Skeletal muscle tissue (tissue), 4 donors: ENCODE results near the gene TMEM53. TPM values are rescaled to one million over a fixed set of nuclear protein-coding genes. Genes with fewer than 3 reads are reported as not detected.

Source experiments
- H3K27ac ChIP-seq: one replicate; pipeline ENCODE4 v1.7.0; 2013; ENCODE audit warnings: mild to moderate bottlenecking, low read depth, low read length, inconsistent platforms
- H3K27me3 ChIP-seq, 3 donors: one replicate each; pipeline ENCODE4 v1.7.0; 2013; ENCODE audit warnings: low read length in 3 of 3; ENCODE audit not compliant: control insufficient read depth in 3 of 3, insufficient read depth in 3 of 3
- H3K36me3 ChIP-seq, 3 donors: one replicate each; pipeline ENCODE4 v1.7.0; 2013; ENCODE audit warnings: low read length in 3 of 3; ENCODE audit not compliant: control insufficient read depth in 3 of 3, insufficient read depth in 3 of 3
- H3K4me1 ChIP-seq, 3 donors: one replicate each; pipeline ENCODE4 v1.7.0; 2013; ENCODE audit warnings: low read length in 3 of 3, mild to moderate bottlenecking in 3 of 3; ENCODE audit not compliant: control insufficient read depth in 3 of 3, insufficient read depth in 3 of 3
- H3K4me3 ChIP-seq, 3 donors: one replicate each; pipeline ENCODE4 v1.7.0; 2013; ENCODE audit warnings: low read length in 3 of 3
- H3K9ac ChIP-seq, 3 donors: one replicate each; pipeline ENCODE4 v1.7.0; 2013; ENCODE audit warnings: low read length in 3 of 3, mild to moderate bottlenecking in 3 of 3, moderate library complexity in 2 of 3, low read depth in 1 of 3
- H3K9me3 ChIP-seq, 3 donors: one replicate each; pipeline ENCODE4 v1.7.0; 2013; ENCODE audit warnings: low read length in 3 of 3; ENCODE audit not compliant: control insufficient read depth in 3 of 3
- total RNA-seq: library from RNA; depleted of rRNA; stranded (reverse); fragments of >200 nt; gene quantifications from one replicate; pipeline ENCODE4 v1.2.3, GENCODE V29; 2014
- donor health status: Osteomylitis.

Gene TMEM53
- total RNA-seq, 1 donor from 2014 or later: 3.1 TPM

- H3K4me1 ChIP-seq: peaks cover 90 to 100% (median 96%) of the 10 kb centered on the region in 3 donors
- peaks cover 31 to 60% (median 47%) of the 10 kb centered on the region in 3 donors for H3K36me3 ChIP-seq
- peak overlapping the region; percentile 84 for H3K27ac ChIP-seq
- H3K9me3 ChIP-seq: no peaks in the 10 kb centered on the region
- H3K27me3 ChIP-seq: no peaks in the 10 kb centered on the region
- H3K9ac ChIP-seq: peak overlapping the region in 1 of 3 donors; percentile 33
- no peak overlapping the region for H3K4me3 ChIP-seq
Observed at GRCh38 chr1:44641126-44642102, 32.9 kb downstream of the TMEM53 start.

GRCh38 chr1:44640200-44640853 is 34.0 kb downstream of the TMEM53 start:
- Histone ChIP-seq H3K36me3 (peaks cover 42 to 71% (median 54%) of the 10 kb centered on the region in 3 donors), H3K9ac (peak overlapping the region in 1 of 3 donors; percentile 45), H3K27ac (peak overlapping the region; percentile 84), H3K4me1 (peaks cover 91 to 100% (median 96%) of the 10 kb centered on the region in 3 donors), H3K9me3 (no peaks in the 10 kb centered on the region), H3K4me3 (peak overlapping the region in 1 of 3 donors; percentile 29), H3K27me3 (no peaks in the 10 kb centered on the region)

- H3K27ac ChIP-seq: peak overlapping the region; percentile 59
Observed at GRCh38 chr1:44637702-44638411, 36.4 kb downstream of the TMEM53 start.

GRCh38 chr1:44636688-44637598 is 37.3 kb downstream of the TMEM53 start:
- peaks cover 81 to 96% (median 83%) of the 10 kb centered on the region in 3 donors for H3K4me1 ChIP-seq
- H3K36me3 ChIP-seq: peaks cover 43 to 63% (median 45%) of the 10 kb centered on the region in 3 donors
- H3K4me3 ChIP-seq: no peak overlapping the region
- no peaks in the 10 kb centered on the region for H3K9me3 ChIP-seq
- peak overlapping the region; percentile 59 for H3K27ac ChIP-seq
- H3K27me3 ChIP-seq: no peaks in the 10 kb centered on the region
- H3K9ac ChIP-seq: peak overlapping the region in 2 of 3 donors; percentile 35 to 64

More at GRCh38 chr1:44637702-44638411, 36.4 kb downstream of the TMEM53 start:
- no peak overlapping the region for H3K4me3 ChIP-seq
- peak overlapping the region in 2 of 3 donors; percentile 5 to 66 for H3K9ac ChIP-seq
- H3K27me3 ChIP-seq: no peaks in the 10 kb centered on the region
- H3K36me3 ChIP-seq: peaks cover 43 to 71% (median 46%) of the 10 kb centered on the region in 3 donors
- H3K4me1 ChIP-seq: peaks cover 86 to 100% (median 87%) of the 10 kb centered on the region in 3 donors
- H3K9me3 ChIP-seq: no peaks in the 10 kb centered on the region

GRCh38 chr1:44636083-44636687 is 38.1 kb downstream of the TMEM53 start:
- Histone ChIP-seq H3K4me1 (peaks cover 76 to 92% (median 79%) of the 10 kb centered on the region in 3 donors), H3K4me3 (peak overlapping the region in 1 of 3 donors; percentile 41), H3K9me3 (no peaks in the 10 kb centered on the region), H3K9ac (peak overlapping the region in 1 of 3 donors; percentile 50), H3K27me3 (no peaks in the 10 kb centered on the region), H3K36me3 (peaks cover 41 to 60% (median 43%) of the 10 kb centered on the region in 3 donors), H3K27ac (peak overlapping the region; percentile 59)

GRCh38 chr1:44635439-44635838 is 38.8 kb downstream of the TMEM53 start:
- Histone ChIP-seq H3K4me1 (peaks cover 72 to 88% (median 75%) of the 10 kb centered on the region in 3 donors), H3K9me3 (no peaks in the 10 kb centered on the region), H3K9ac (peak overlapping the region in 1 of 3 donors; percentile 17), H3K4me3 (no peak overlapping the region), H3K27me3 (no peaks in the 10 kb centered on the region), H3K27ac (no peak overlapping the region), H3K36me3 (peaks cover 36 to 57% (median 40%) of the 10 kb centered on the region in 3 donors)

- Histone ChIP-seq H3K36me3 (peaks cover 33 to 52% (median 35%) of the 10 kb centered on the region in 3 donors), H3K27me3 (no peaks in the 10 kb centered on the region)
Observed at GRCh38 chr1:44634606-44635189, 39.6 kb downstream of the TMEM53 start.

GRCh38 chr1:44632598-44632997 is 41.7 kb downstream of the TMEM53 start:
- Histone ChIP-seq H3K4me1 (peaks cover 48 to 59% (median 49%) of the 10 kb centered on the region in 3 donors), H3K27ac (peak overlapping the region; percentile 93), H3K4me3 (peak overlapping the region; percentile 73 to 88 (median 82)), H3K36me3 (peaks cover 27 to 34% (median 32%) of the 10 kb centered on the region in 3 donors), H3K9me3 (no peaks in the 10 kb centered on the region), H3K27me3 (no peaks in the 10 kb centered on the region), H3K9ac (peak overlapping the region; percentile 77 to 96 (median 78))

More at GRCh38 chr1:44634606-44635189, 39.6 kb downstream of the TMEM53 start:
- Histone ChIP-seq H3K9me3 (no peaks in the 10 kb centered on the region), H3K9ac (peak overlapping the region in 2 of 3 donors; percentile 55 to 67), H3K4me3 (no peak overlapping the region), H3K4me1 (peaks cover 69 to 80% (median 69%) of the 10 kb centered on the region in 3 donors), H3K27ac (no peak overlapping the region)
